ENCODE measurements around the gene MCHR1. TPM values are rescaled to one million over a fixed set of nuclear protein-coding genes. Genes with fewer than 3 reads are reported as not detected.
"Not testable (repeated sequence)": the region's sequence is repeated elsewhere in the genome, so short reads cannot be mapped to it uniquely, and the experiment has no call there.

The MCHR1 gene
- total RNA-seq, 3 donors from 2014 or later: not detected

DNA sequence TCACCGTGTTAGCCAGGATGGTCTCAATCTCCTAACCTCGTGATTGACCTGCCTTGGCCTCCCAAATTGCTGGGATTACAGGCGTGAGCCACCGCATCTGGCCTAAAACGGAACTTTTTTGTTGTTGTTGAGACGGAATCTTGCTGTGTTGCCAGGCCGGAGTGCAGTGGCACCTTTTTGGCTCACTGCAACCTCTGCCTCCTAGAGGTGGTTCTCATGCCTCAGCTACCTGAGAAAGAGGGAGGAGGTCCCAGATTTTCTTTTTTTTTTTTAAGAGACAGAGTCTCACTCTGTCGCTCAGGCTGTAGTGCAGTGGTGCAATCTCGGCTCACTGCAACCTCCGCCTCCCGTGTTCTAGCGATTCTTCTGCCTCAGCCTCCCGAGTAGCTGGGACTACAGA, 7.9 kb upstream of the MCHR1 start:
- Mint-ChIP-seq H3K27me3 (ENCODE audit: low read depth) (no peaks in the 10 kb centered on the region), H3K36me3 (ENCODE audit: insufficient read depth) (no peaks in the 10 kb centered on the region), H3K4me3 (no peak overlapping the region), H3K4me1 (ENCODE audit: low read depth) (peaks cover 9% of the 10 kb centered on the region), H3K9me3 (peaks cover 4% of the 10 kb centered on the region)
- DNase-seq (no peak), ATAC-seq (no peak)

DNA sequence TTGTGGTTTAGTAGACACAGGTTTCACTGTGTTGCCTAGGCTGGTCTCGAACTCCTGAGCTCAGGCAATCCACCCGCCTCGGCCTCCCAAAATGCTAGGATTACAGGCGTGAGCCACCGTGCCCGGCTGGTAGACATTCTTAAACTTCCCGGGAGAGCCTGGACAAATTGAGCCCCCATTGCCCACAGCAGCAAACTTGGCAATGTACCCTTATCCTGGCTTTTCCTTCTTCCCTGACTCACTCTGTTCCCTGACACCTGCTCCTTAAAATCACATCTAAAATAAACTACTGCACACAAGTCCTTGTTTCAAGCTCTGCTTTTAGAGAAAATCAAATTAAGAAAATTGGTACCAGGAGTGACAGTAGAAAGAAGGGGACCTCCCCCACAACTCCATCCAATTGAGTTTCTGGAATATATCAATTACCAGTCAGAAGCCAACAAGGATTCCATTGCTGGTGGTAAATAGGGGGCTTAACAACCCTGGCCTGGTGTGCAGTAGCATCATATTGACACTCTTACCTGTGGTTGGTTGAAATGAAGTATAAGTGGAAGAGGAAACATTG, 7.4 kb upstream of the MCHR1 start:
- ATAC-seq (no peak), DNase-seq (no peak)
- Mint-ChIP-seq H3K27me3 (ENCODE audit: low read depth) (no peaks in the 10 kb centered on the region), H3K36me3 (ENCODE audit: insufficient read depth) (no peaks in the 10 kb centered on the region), H3K4me1 (ENCODE audit: low read depth) (peaks cover 9% of the 10 kb centered on the region), H3K9me3 (peaks cover 4% of the 10 kb centered on the region), H3K4me3 (no peak overlapping the region)

DNA sequence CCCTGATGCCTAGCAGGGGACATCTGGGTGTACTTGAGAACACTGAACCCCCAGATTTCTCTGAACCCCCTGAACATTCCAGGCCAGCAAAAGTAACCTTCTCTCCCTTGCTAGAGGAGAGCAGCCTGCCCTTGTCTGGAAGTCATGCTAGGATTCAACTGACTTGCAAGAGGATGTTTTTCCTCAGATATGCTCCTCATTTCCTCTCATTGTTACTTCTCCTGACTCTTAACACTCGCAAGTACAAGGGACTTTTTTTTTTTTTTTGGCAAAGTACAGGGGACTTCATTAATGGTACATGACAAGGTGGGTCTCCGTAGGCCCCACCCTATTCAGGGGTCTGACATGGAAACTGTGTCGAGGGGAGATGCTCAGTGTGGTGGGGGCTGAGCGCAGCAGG, 6.3 kb upstream of the MCHR1 start:
- ATAC-seq: no peak
- Mint-ChIP-seq H3K4me3 (no peak overlapping the region), H3K27me3 (ENCODE audit: low read depth) (no peaks in the 10 kb centered on the region), H3K4me1 (ENCODE audit: low read depth) (peaks cover 9% of the 10 kb centered on the region), H3K9me3 (peaks cover 4% of the 10 kb centered on the region), H3K36me3 (ENCODE audit: insufficient read depth) (no peaks in the 10 kb centered on the region)
- DNase-seq: no peak

DNA sequence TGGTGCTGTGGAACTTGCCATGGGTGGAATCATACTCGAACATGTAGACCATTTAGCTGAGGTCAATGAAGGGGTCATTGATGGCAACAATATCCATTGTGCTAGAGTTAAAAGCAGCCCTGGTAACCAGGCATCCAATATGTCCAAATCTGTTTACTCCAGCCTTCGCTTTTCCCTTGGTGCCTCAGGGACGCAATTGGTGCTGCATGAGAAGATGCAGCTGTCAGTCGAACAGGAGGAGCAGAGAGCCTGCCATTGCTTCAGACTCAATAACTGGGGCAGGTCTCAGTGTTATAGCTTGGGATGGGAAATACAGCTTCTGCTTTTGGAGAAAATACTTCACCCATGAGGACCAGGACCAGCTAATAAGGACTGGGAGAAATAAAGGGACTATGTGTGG, 5.0 kb upstream of the MCHR1 start:
- DNase-seq: no peak
- H3K4me1 Mint-ChIP-seq (ENCODE audit: low read depth): peaks cover 3% of the 10 kb centered on the region
- no peak for ATAC-seq
- H3K4me3 Mint-ChIP-seq: no peak overlapping the region
- peaks cover 3% of the 10 kb centered on the region for H3K27me3 Mint-ChIP-seq (ENCODE audit: low read depth)
- H3K9me3 Mint-ChIP-seq: no peaks in the 10 kb centered on the region
- H3K36me3 Mint-ChIP-seq (ENCODE audit: insufficient read depth): no peaks in the 10 kb centered on the region

DNA sequence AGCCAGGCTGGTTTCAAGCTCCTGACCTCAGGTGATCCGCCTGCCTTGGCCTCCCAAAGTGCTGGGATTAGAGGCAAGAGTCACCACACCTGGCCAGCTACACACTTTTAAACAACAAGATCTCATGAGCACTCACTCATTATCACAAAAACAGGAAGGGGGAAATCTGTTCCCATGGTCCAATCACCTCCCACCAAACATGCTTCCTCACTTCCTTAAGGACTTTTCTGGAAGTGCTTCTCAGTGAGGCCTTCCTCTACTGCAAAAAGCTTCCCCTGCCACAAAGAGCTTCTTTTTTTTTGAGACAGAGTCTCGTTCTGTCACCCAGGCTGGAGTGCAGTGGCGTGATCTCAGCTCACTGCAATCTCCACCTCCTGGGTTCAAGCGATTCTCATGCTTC, 3.1 kb upstream of the MCHR1 start:
- H3K4me3 Mint-ChIP-seq; DNase-seq; H3K9me3 Mint-ChIP-seq; H3K4me1 Mint-ChIP-seq (ENCODE audit: low read depth); ATAC-seq; H3K36me3 Mint-ChIP-seq (ENCODE audit: insufficient read depth): not testable (repeated sequence)
- H3K27me3 Mint-ChIP-seq (ENCODE audit: low read depth): peaks cover 16% of the 10 kb centered on the region

DNA sequence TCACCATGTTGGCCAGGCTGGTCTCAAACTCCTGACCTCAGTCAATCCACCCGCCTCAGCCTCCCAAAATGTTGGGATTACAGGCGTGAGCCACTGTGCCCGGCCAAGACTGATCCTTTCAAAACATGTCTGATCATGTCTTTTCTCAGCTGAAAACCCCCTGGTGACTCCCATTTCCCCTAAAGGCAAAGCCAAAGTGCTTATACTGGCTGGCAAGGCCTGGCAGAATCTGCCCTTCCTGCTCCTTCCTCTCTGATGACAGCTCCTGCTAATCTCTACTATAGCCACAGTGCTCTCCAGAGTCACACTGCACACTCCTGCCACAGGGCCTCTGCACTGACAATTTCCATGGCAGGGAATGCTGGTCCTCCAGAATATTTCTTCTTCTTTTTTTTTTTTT, 2.6 kb upstream of the MCHR1 start:
- H3K36me3 Mint-ChIP-seq (ENCODE audit: insufficient read depth): no peaks in the 10 kb centered on the region
- peaks cover 18% of the 10 kb centered on the region for H3K27me3 Mint-ChIP-seq (ENCODE audit: low read depth)
- H3K4me1 Mint-ChIP-seq (ENCODE audit: low read depth): peaks cover 2% of the 10 kb centered on the region
- no peak for DNase-seq
- H3K4me3 Mint-ChIP-seq: no peak overlapping the region
- H3K9me3 Mint-ChIP-seq: no peaks in the 10 kb centered on the region
- ATAC-seq: no peak

DNA sequence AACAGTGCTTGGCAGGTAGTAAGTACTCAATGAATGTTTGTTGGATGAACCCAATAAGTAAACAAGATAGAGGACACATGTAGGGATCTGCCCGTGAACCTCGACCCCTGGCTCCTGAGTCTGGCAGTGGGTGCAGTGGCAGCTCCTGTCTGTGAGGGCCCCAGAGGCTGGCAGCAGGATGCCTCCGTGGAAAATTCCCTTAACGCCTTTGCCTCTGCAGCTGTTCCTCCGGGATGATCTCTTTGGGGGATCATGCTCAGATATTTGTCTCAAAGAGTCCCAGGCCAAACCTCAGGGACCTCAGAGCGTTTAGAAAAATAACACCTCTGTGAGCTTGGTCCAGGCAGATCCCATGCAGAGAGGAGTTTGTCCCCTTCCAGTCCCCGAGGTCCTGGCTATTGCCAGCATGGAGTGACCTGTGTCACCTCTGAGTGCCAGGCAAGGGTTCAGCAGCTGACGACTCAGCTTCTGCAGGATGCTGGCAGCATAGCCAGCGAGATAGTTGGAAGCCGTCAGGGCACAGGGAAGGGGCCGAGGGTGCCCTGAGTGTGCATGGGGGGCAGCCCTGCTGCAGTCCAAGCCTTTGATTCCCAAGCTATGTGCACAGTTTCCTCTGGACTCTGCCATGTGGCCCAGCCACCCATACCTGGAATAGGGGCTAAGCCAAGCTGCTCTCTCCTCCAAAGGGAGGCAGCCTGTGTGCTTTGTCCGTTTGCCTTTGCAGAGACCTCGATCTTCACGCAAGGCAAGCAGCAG, 613 bp upstream of the MCHR1 start:
- no peak for ATAC-seq
- Mint-ChIP-seq H3K27me3 (ENCODE audit: low read depth) (peaks cover 18% of the 10 kb centered on the region), H3K4me1 (ENCODE audit: low read depth) (peaks cover 10% of the 10 kb centered on the region), H3K36me3 (ENCODE audit: insufficient read depth) (no peaks in the 10 kb centered on the region), H3K4me3 (no peak overlapping the region), H3K9me3 (no peaks in the 10 kb centered on the region)
- DNase-seq: no peak

DNA sequence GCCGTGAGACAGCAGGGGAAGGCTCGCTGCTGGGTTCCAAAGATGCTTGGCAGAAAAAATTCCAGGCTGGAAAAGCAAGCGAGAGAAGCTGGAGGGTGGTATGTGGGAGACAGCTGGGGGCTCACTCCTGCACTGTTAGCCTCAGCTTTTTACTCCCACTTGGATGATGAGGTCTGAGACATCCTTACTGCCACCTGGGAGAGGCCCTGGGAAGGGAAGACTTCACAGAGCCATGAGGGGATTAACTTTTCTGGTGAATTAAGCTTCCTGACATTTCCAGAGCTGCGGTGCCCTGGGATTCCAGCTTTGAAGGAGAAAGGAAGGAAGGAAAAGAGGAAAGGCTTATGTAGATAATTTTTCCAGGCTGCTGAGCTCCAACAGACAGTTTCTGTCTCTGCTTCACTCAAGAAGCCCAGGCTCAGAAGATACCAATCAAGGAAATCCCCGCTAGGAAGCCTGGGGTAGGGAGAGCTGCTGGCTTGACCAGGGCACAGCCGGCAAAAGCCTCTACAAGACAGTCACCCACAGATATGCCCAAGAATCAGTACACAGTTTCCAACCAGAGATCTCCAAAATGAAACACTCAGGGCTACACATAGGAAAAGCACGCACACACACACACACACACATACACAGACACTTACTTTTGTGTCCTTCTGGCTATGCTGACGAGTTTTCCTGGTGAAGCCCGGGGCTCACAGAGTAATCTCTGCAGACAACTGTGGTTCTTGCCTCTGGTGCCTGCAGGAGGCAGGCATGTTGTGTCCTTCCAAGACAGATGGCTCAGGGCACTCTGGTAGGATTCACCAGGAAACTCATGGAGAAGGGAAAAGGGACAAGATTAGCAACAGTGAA, 907 bp downstream of the MCHR1 start:
- ATAC-seq: no peak
- H3K27me3 Mint-ChIP-seq (ENCODE audit: low read depth): peaks cover 18% of the 10 kb centered on the region
- DNase-seq: no peak
- H3K4me1 Mint-ChIP-seq (ENCODE audit: low read depth): peaks cover 10% of the 10 kb centered on the region
- H3K4me3 Mint-ChIP-seq: no peak overlapping the region
- H3K36me3 Mint-ChIP-seq (ENCODE audit: insufficient read depth): no peaks in the 10 kb centered on the region
- H3K9me3 Mint-ChIP-seq: no peaks in the 10 kb centered on the region

DNA sequence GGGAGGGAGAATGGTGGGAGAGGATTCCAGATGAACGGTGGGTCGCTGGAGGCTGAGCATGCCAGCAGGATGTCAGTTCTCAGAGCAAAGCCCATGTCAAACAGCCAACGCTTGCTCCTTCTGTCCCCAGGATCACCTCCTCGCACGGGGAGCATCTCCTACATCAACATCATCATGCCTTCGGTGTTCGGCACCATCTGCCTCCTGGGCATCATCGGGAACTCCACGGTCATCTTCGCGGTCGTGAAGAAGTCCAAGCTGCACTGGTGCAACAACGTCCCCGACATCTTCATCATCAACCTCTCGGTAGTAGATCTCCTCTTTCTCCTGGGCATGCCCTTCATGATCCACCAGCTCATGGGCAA, 1.5 kb downstream of the MCHR1 start:
- Mint-ChIP-seq H3K9me3 (no peaks in the 10 kb centered on the region), H3K27me3 (ENCODE audit: low read depth) (peaks cover 18% of the 10 kb centered on the region), H3K4me1 (ENCODE audit: low read depth) (peaks cover 12% of the 10 kb centered on the region), H3K36me3 (ENCODE audit: insufficient read depth) (no peaks in the 10 kb centered on the region), H3K4me3 (no peak overlapping the region)
- DNase-seq (no peak), ATAC-seq (no peak)

DNA sequence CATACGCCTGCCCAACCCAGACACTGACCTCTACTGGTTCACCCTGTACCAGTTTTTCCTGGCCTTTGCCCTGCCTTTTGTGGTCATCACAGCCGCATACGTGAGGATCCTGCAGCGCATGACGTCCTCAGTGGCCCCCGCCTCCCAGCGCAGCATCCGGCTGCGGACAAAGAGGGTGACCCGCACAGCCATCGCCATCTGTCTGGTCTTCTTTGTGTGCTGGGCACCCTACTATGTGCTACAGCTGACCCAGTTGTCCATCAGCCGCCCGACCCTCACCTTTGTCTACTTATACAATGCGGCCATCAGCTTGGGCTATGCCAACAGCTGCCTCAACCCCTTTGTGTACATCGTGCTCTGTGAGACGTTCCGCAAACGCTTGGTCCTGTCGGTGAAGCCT, 2.2 kb downstream of the MCHR1 start:
- ATAC-seq (no peak), DNase-seq (no peak)
- Mint-ChIP-seq H3K4me1 (ENCODE audit: low read depth) (peaks cover 14% of the 10 kb centered on the region), H3K4me3 (no peak overlapping the region), H3K9me3 (no peaks in the 10 kb centered on the region), H3K27me3 (ENCODE audit: low read depth) (peaks cover 18% of the 10 kb centered on the region), H3K36me3 (ENCODE audit: insufficient read depth) (no peaks in the 10 kb centered on the region)

DNA sequence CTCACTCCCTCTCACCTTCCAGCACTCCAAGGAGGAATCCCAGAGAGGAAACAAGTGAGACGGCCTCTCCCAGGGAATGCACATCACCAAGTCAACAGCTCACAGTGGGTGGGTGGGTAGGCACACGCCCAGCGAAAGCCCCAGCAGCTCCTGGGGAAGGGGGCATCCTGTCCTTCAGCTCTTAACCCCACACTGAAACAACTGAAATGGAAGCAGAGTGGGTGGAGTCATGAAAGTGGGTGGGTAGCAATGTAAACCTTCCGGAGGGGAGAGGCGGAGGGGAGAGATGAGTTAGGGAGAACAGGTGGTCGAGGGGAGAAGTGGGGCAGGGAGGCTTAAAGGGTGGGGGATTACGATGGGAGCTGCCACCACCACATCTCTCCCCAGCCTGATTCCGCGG, 5.4 kb downstream of the MCHR1 start:
- no peak for ATAC-seq

DNA sequence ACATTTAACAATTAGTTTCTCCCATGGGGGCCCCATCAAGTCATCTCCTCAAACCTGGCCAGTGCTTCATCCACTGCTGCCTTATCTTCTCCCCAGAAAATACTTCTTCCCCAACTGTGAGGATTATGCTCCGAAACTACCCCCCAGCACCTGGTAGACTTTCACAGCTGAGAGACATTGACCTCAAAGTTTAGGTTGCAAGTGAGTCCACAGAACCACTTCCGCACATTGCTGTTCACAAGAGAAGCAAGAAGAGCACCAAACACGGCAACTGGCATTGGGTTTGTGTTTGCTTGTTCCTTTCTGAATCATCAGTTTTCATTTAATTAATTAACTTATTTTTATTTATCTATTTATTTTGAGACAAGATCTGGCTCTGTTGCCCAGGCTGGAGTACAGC, 6.1 kb downstream of the MCHR1 start:
- H3K36me3 Mint-ChIP-seq (ENCODE audit: insufficient read depth): no peaks in the 10 kb centered on the region
- no peak for DNase-seq
- H3K4me3 Mint-ChIP-seq: peak overlapping the region; percentile 41
- H3K9me3 Mint-ChIP-seq: no peaks in the 10 kb centered on the region
- H3K4me1 Mint-ChIP-seq (ENCODE audit: low read depth): peaks cover 12% of the 10 kb centered on the region
- peaks cover 6% of the 10 kb centered on the region for H3K27me3 Mint-ChIP-seq (ENCODE audit: low read depth)
- no peak for ATAC-seq

More for the DNA sequence above, 5.4 kb downstream of the MCHR1 start:
- no peaks in the 10 kb centered on the region for H3K36me3 Mint-ChIP-seq (ENCODE audit: insufficient read depth)
- H3K4me3 Mint-ChIP-seq: peak overlapping the region; percentile 41
- H3K9me3 Mint-ChIP-seq: no peaks in the 10 kb centered on the region
- H3K27me3 Mint-ChIP-seq (ENCODE audit: low read depth): peaks cover 11% of the 10 kb centered on the region
- peaks cover 12% of the 10 kb centered on the region for H3K4me1 Mint-ChIP-seq (ENCODE audit: low read depth)
- no peak for DNase-seq

DNA sequence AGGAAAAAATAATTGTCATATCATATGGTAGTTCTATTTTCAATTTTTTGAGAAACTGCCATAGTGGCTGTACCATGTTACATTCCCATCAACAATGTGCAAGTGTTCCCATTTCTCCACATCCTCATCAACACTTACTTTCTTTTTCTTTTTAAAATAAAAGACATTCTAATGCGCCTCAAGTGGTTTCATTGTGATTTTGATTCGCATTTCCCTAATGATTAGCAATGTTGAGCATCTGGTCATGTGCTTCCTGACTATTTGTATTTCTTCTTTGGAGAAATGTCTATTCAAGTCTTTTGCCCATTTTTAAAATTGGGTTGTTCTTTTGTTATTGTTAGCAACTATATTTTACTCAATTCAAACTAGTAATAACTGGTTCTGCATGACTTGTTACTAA, 8.4 kb downstream of the MCHR1 start:
- ATAC-seq (no peak), DNase-seq (no peak)
- Mint-ChIP-seq H3K9me3 (no peaks in the 10 kb centered on the region), H3K4me1 (ENCODE audit: low read depth) (peaks cover 9% of the 10 kb centered on the region), H3K4me3 (no peak overlapping the region), H3K36me3 (ENCODE audit: insufficient read depth) (no peaks in the 10 kb centered on the region), H3K27me3 (ENCODE audit: low read depth) (no peaks in the 10 kb centered on the region)

DNA sequence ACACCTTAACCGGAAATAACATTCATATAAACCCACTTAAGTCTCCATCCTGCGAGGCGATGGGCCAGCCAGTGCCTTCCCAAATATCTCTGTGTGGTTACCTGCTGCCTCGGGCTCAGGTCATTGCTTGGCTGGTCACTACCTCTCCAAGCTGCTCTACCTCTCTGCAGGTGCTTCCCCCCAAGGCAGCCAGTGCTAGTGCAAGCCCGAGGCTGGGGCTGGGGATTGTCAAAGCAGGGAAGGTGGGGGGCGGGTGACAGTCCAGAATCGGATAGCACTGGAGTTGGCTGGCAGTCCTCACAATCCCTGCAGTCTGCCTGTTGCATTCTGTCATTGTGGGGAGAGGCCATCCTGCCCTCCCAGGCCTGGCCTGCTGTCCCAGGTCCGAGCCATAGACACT, 11.1 kb downstream of the MCHR1 start:
- DNase-seq: no peak
- Mint-ChIP-seq H3K4me3 (no peak overlapping the region), H3K36me3 (ENCODE audit: insufficient read depth) (no peaks in the 10 kb centered on the region), H3K4me1 (ENCODE audit: low read depth) (peaks cover 3% of the 10 kb centered on the region), H3K9me3 (no peaks in the 10 kb centered on the region), H3K27me3 (ENCODE audit: low read depth) (no peaks in the 10 kb centered on the region)
- no peak for ATAC-seq

DNA sequence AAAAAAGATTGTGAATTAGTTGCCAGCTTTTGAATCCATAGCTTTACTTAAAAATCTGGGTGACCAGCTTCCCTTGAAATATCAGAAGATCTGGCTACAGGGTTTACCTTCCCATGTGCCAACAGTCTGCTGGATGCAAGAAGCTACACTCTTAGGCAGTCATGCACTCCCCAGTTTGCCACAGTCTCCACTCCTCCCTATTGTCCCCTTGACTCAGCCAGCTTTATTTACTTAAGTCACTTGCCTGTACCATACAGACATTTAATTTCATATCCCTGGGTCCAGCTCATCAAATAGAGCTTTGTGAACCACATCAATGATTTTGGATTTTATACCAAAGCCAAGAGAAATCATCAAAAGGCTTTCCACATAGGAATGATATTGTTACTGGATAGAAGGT, 12.2 kb downstream of the MCHR1 start:
- Mint-ChIP-seq H3K4me3 (no peak overlapping the region), H3K27me3 (ENCODE audit: low read depth) (no peaks in the 10 kb centered on the region), H3K9me3 (no peaks in the 10 kb centered on the region), H3K4me1 (ENCODE audit: low read depth) (no peaks in the 10 kb centered on the region), H3K36me3 (ENCODE audit: insufficient read depth) (no peaks in the 10 kb centered on the region)
- no peak for DNase-seq
- ATAC-seq: no peak
